GM18520 (cell line): ENCODE results near the gene CCR7.
"Not testable (repeated sequence)": the region's sequence is repeated elsewhere in the genome, so short reads cannot be mapped to it uniquely, and the experiment has no call there.

ENCODE experiments used
- ATAC-seq: cut with Tn5 transposase; IDR thresholded peaks from one replicate; pipeline ENCODE4 v1.9.1; 2021; ENCODE audit not compliant: unreplicated experiment

The CCR7 gene

DNA sequence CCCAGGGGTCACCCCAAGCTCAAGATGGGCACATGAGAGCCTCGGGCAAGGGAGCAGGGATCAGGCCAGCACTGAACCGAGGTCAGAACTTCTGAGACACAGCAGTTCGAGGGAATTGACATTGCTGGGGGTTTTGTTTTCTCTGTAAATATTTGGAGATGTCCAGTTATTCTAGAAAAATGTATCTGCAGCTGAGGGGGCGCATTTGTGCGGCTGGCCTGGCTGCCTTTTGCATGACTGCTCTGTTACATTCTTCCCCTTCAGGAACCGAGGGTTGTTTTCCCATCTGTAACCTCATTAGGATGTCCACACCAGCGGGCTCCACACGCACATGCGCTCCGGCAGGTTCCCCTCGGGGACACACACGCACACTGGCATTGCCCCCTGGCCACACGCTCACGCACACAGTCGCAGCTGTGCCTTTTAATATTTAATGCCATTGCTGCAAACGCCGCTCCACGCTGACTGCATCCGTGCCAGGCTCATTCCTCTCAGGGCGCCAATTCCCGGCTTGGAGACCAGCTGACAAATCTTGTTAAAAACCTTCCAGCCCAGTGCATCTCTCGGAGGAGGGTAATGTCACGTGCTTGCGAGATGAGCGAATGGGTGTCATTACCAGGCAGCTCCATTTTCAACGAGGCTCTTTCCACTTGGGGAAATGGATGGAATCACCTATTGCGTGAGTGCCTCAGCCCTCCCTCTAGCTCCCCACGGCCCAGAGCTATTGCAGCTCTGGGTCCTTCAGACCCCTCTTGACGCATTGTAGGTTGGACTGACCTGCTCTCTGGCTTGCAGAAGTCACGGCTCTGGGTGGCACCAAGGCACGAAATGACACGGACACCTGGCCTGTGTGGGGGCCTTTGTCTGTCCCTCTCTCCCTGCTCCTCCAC, 13.1 kb downstream of the CCR7 start:
- ATAC-seq: no peak

DNA sequence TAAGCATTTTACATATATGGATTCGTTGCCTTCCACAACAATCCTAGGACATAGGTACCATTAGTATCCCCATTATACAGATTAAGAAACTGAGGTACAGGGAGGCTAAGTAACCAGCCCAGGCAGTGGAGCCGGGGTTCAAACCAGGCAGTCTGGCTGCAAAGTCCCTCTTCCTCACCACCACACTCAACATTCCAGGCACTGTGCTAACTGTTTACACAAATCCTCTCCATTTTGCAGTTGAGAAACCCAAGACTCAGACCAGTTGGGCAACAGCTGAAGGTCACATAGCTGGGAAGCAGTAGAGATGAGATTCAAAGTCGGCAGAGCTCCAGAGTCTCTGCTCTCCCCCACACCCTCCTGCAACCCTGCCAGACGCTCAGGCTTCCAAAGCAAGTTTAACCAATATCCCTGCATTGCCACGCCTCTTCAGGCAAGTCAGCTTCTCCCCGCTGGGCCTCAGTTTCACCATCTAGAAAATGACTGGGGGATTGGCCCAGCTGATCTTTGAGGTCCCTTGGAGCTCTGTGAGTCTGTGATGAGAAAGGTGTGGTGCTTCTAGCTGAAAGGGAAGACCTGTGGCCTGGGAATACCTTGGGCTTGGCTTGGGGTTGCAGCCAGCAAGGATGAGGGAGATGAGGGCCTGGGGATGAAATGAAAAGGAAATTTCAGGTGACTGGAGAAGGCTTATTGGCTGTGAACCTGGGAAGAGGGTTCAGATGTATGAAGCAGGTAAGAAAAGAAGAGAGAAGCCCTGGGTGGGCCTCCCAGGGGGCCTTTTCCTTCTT, 14.0 kb downstream of the CCR7 start:
- no peak for ATAC-seq

DNA sequence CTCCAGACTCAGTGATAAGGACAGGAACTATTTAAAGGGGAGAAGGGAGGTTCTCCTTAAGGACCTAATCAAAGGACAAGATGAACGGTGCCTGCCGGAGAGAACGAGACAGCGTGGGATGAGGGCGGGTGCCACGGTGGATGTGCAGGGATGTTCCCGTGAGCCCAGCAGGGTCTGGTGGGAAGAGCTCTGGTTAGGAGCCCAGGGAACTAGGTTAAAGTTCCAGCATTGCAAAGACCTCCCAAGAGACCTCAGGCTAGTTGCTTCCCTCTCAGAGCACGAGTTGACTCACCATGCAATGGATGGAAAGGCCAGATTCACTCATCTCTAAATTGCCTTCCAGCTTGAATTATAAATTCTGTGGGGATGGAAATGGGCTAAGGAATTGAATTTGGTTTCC, 14.7 kb downstream of the CCR7 start:
- ATAC-seq: no peak

DNA sequence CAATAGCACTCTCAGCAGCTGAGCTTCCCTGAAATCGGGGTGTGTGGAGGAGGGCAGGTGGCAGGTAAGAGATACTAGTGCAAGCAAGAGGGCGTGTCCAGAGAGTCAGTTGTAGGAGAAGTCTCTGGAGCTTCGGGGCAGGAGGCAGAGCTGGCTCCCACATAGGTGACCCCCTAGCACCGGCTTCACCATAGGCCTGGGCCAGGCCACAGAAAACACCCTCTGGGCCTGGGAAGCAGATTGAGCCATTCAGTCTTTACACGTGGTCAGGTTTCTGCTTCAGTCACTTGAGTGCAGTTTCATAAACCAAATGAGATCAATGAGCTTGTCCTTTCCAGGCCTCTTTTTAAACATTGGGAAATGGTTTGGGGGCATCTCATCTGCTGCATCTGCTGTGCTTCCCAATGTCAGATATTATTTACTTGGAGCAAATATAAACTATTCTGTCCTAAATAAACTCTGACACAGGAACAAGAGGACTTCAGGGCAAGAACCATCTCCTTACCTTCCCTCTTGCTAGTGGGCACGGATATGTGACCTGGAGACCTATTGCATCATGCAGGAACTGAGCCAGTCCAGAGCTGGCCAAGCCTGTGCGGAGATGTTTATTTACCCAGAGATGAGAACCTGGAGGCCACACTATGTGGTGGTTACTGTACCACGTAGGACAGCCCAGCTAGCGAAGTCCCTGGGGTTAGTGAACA, 16.1 kb downstream of the CCR7 start:
- ATAC-seq: no peak

DNA sequence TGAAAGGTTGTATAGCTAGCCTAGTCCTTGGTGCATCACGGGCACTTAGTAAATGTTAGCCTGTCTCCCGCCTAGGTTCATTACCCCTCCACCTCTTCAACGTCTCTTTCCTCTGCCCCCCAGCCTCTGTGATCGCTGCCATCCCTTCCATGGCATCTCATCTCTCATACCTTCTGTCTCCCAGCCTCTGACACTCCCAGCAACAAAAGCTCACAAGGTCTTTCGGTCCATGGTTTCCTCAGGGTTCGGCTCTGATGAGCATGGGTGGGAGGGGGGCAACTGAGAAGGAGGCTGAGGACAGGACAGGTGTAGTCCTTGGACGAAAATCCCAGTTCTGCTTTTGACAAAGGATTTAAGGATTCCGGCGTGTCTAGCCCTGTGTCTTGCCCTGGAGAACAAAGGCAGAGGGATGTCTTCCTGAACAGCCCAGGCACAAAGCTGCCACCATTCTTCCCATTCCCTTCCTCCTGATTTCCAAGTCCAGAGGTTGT, 16.7 kb downstream of the CCR7 start:
- no peak for ATAC-seq

DNA sequence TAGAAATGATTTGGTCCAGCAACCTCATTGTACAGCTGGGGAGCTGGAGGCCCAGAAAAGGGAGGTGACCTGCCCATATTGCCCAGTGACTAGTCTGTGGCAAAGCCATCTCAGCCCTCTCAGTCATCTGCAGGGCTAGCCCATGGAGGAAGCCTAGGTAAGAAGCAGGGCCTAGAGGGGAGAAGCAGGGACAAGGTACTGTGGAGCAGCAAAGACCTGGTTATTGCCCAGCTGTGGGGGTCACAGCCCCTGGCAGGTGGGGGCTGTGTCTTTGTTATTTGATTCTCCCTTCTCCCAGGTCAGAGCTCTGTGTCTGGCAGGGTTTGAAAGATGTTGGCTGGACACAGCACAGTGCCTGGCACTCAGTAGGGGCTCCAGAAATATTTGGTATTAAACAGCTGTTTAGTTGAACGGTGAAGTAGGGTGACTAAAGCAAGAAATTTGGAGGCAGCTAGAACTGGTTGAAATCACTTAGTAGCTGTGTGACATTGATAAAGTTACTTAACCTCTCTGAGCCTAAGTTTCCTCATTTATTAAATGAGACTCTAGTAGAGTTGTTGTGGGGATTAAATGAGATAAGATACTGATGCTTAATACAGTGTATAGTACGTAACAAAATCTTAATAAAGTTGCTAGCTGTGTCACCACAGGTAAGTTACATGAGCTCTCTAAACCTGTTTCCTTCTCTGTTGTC, 17.3 kb downstream of the CCR7 start:
- ATAC-seq: no peak

DNA sequence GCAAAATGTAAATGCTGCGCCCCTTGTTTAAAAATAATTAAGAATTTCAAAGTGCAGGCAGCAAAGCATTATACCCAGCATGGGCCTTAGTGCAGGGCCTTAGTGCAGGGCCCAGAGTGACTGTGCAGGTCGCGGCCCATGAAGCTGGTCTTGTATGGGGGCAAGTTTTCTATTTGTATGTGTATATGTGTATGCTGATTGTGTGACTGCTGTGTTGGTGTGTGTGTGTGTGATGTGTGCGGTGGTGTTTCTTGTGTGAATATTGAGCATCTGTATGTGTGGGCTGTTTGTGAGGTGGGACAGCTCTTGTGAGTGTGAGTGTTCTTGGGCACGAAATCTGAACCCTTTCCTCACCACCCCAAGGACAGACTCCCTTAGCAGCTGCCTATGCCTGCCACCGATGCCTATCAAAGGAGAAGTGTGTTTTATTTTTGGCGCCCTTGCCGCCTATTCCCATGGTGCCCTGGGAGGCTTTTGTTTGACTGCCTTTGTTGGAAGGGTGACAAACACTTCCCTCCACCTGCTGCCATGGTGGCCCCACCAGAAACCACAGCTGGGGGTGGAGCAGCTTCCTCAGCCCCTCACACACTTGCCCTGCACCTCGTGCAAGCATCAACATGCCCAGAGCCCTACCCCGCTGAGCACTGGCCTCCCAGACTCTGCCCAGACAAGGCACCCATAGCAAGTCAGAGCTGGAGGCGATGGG, 18.0 kb downstream of the CCR7 start:
- no peak for ATAC-seq

DNA sequence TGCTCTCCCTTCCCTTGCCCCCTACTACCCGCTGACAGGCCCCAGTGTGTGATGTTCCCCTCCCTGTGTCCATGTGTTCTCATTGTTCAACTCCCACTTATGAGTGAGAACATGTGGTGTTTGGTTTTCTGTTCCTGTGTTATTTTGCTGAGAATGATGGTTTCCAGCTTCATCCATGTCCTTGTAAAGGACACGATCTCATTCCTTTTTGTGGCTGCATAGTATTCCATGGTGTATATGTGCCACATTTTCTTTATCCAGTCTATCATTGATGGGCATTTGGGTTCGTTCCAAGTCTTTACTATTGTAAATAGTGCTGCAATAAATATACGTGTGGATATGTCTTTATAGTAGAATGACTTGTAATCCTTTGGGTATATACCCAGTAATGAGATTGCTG, 18.8 kb downstream of the CCR7 start:
- ATAC-seq: not testable (repeated sequence)

DNA sequence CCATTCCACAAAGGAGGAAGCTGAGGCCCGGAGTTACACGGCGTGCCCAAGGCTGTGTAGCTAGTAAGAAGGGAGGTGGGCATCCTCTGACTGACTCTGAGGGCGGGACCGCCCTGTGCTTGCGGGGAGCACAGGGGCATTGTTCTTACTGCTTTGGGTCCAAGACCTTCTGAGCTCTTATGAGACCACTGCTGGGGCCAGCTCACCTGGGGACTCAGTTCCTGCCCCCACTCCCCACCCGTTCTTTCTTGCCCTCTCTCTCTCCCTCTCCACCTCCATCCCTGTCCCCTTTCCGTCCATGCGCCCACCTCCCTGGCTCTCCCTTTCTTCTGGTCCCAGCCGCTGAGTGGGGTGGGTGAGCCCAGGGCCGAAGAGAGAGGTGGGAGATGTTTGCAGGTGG, 19.6 kb downstream of the CCR7 start:
- no peak for ATAC-seq

DNA sequence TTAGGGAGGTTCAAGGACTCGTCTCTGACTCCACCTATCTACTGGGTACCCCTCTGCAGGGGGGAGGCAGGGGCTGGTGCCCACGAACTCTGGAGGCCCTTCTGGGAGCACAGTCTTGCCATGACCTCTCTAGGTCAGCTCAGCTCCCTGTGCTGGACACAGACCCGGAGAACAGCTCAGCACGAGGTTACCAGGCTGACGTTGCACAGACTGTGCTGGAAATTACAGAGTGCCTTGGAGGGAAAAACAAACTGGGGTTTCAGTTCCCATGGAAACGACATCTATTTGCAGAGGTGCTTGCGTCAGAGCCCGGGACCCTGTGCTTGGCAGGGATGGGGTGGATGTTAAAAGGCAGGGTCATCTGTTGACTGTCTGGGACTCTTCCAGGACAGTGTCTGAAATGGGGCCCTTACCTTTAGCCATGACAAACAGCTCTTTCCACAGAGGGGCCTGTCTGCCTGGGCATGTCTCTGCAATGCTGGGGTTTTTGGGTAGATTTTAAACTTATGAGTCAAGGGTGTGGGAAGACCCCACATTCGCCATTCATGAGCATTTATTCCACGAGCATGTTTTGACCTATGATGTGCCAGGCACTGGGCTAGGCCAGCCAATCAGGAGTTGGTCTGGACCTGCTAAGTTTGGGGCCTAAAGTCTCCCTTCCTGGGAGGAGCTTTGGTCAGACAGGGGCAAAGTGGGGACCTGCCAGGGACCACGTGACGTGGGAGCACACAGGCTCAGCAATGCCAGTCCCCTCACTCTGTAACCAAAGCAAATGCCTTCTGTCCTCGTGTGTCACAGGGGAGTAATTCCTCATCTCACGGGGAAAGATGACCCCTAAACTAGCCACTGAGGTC, 22.5 kb downstream of the CCR7 start:
- peak; percentile 53 for ATAC-seq

DNA sequence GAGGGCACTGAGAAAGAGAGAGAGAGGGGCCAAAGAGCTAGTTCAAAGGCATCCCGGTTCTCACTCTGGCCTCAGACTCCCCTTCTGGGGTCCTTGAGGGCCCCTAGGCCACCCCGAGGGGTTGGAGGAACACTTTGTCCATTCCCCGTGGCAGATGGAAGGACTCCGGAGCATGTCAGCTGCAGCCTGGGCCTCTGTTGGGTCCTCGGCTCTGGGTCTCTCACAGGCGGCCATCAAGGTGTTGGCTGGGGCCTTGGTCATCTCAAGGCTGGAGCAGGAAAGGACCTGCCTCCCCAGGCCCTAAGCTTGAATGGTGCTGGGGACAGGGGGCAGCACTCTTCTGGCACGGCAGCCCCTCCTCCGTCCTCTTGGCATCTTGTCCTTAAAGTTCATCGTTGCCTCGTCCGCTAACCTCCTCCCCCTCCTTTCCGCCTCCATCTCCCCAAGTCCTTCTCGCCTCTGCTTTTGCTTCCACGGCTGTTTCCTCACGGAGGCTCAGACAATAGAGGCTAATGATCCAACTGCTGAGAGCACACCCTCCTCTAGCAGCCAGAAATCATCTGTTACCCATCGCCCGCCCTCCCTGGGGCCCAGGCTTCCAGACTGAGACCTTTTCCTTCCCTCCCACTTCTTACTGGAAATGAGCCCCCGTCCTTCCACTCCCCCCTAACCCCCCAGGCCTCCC, 23.3 kb downstream of the CCR7 start:
- no peak for ATAC-seq

DNA sequence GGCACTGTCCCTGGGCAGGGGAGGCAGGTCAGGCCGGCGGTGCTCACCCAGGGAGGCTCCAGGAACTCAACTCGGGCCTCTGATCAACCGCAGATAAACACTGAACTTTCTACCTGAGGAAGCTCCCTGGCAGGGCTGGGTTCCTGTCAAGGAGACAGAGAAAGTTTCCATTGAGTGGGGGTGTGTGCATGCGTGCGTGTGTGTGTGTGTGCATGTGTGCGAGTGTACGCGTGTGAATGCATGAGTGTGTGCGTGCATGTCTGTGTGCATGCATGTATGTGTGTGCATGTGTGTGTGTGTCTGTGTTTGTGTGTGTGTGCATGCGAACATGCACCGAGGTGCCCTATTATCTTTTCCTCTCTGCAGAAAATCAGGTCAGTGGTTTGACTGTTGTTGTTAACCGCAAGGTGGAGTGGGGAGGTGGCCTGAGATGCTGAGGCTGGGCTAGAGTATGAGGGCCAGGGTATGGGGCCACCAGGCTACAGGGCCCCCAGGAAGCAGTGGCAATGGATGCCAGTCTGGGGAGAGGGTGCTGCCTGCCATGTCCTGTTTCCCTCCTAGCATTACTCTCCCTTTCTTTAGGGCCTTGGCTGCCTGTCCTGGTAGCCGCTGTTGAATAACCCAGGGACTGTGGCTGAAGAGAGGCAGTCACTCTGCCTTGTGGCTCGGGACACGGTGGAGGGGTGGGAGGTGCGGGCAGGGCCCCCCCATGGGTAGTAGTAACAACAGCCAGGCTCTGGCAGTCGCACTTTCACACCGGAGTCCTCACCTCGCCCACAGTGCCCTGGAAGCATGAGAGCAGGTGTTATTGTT, 24.0 kb downstream of the CCR7 start:
- no peak for ATAC-seq

DNA sequence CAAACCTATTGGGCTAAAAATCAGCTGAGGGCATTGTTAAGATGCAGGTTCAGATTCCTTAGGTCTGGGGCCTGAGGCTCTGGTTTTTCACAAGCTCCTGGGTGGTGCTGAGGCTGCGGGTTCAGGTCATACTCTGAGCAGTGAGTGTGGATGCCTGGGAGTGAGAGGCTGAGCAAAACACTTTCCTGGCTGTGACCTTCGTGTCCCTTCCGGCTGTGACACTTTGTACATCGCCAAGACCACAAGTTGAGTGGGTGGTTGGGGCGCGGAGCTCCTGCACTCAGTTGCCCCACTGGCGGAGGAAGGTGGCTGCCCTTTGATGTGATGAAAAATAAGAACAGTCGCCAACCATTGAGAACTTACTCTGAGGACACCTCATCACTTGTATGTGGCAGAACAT, 24.8 kb downstream of the CCR7 start:
- no peak for ATAC-seq

DNA sequence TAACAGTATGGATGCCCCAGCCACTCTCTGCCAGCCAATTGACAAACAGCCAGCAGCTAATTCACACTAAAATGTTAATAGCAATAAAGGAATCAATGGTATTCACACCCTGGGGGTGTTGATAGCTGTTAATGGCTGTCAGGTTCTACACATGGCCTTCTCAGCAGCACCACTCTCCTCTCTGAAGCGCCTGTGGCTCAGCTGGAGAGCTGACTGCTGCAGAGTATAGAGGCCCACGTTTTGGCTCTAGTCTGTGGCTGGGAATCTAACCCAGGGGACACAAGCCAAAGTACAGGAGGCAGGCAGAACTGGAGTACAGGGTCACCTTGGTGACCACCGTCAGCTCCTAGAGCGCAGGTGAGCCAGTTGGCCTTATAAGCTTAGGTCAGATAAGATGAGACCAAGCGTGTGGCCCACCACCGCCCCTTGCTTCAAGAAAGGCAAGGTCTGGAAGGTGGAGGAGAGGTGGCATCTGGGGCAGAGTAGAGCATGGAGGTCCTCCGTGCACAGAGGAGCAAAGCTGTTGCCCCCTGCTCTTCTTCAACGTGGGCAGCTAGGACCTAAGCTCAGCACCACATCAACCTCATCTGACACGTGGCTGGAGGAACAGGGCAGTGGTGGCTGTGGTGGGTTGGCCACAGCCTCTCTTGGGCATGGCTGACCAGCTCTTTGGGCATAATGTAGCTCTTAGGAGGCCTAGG, 25.4 kb downstream of the CCR7 start:
- no peak for ATAC-seq

DNA sequence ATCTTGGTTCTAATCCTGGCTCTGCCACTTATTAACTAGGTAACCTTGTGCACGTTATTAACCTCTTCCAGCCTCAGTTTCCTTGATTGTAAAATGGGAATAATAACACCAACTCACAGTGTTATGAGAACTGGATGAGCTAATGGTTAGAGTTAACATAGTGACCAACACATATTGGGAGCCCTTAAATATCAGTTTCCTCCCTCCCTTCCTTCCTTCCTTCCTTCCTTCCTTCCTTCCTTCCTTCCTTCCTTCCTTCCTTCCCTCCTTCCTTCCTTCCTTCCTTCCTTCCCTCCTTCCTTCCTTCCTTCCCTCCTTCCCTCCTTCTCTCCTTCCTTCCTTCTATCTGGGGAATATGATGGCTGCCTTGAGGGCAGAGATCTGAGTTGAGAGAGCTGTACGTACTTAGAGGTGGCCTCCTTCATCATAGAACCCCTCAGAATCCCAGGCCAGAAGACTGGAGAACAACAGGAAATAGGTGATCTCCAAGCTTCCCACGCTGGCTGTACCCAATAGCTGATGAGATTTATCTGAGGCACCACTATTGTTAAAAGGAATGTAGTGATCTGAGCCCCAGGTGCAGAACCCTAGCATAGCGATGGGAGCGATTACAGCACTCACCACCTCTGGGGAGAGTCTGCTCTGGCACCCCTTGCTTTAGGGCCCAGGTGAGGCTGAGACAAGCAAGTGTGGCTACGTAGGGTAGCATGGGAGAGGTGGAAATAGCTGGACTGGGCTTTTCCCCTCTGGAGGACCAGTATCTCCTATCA, 26.2 kb downstream of the CCR7 start:
- ATAC-seq: no peak
